Keratinocyte (primary cell): ENCODE results near the gene U2AF1L4. TPM values are rescaled to one million over a fixed set of nuclear protein-coding genes. Genes with fewer than 3 reads are reported as not detected.

Experiments used
- DNase-seq: peaks from one replicate; pipeline ENCODE4 v3.0.0-alpha.2; 2011; ENCODE audit warnings: low read depth, missing footprints, low spot score
- FAIRE-seq: peaks from 2 replicates; lab custom pipeline; 2011; peaks lifted over from hg19 to GRCh38; lab: Jason Lieb, UNC
- H2AFZ ChIP-seq: 2 replicates; pipeline ENCODE4 v1.6.0; 2012; ENCODE audit warnings: low read length, control low read depth, inconsistent platforms; ENCODE audit not compliant: control insufficient read depth
- H3K27ac ChIP-seq: 2 replicates; pipeline ENCODE4 v1.5.1; 2011; ENCODE audit warnings: low read length; ENCODE audit not compliant: control insufficient read depth, insufficient read depth
- H3K27me3 ChIP-seq: 3 replicates; pipeline ENCODE4 v1.6.0; 2011; ENCODE audit warnings: low read length; ENCODE audit not compliant: control insufficient read depth, insufficient read depth; ENCODE audit errors: extremely low read depth
- H3K36me3 ChIP-seq, 2 experiments: 2 replicates in 1 of 2; 3 replicates in 1 of 2; pipeline ENCODE4 v1.5.1; 2011; ENCODE audit warnings: low read length in 2 of 2, mild to moderate bottlenecking in 1 of 2; ENCODE audit not compliant: control insufficient read depth in 2 of 2, insufficient read depth in 2 of 2; ENCODE audit errors: extremely low read depth in 1 of 2
- H3K4me1 ChIP-seq: 3 replicates; pipeline ENCODE4 v1.5.1; 2011; ENCODE audit warnings: low read length; ENCODE audit not compliant: control insufficient read depth, insufficient read depth; ENCODE audit errors: extremely low read depth
- H3K4me2 ChIP-seq: 3 replicates; pipeline ENCODE4 v1.6.0; 2011; ENCODE audit warnings: low read depth, low read length; ENCODE audit not compliant: control insufficient read depth, insufficient read depth; ENCODE audit errors: extremely low read depth
- H3K4me3 ChIP-seq, 3 experiments: fragments of 200-600 bp in 1 of 3; sonication (generic) in 1 of 3; 2 replicates in 2 of 3; 3 replicates in 1 of 3; pipeline ENCODE4 v1.5.1; 2011 to 2016; ENCODE audit warnings: low read length in 3 of 3, mild to moderate bottlenecking in 3 of 3, control low read depth in 2 of 3, inconsistent platforms in 1 of 3, low read depth in 1 of 3, mixed read lengths in 1 of 3, mixed run types in 1 of 3, moderate library complexity in 1 of 3; ENCODE audit not compliant: control insufficient read depth in 2 of 3, insufficient read depth in 2 of 3; ENCODE audit errors: extremely low read depth in 1 of 3
- H3K79me2 ChIP-seq: 2 replicates; pipeline ENCODE4 v1.6.0; 2012; ENCODE audit warnings: low read length; ENCODE audit not compliant: control insufficient read depth, insufficient read depth
- H3K9ac ChIP-seq: 3 replicates; pipeline ENCODE4 v1.6.0; 2011; ENCODE audit warnings: low read length; ENCODE audit not compliant: control insufficient read depth, insufficient read depth; ENCODE audit errors: extremely low read depth
- H3K9me1 ChIP-seq: 3 replicates; pipeline ENCODE4 v1.6.0; 2011; ENCODE audit warnings: low read length; ENCODE audit not compliant: control insufficient read depth, insufficient read depth; ENCODE audit errors: extremely low read depth
- H3K9me3 ChIP-seq: 2 replicates; pipeline ENCODE4 v1.5.1; 2012; ENCODE audit warnings: low read depth, low read length; ENCODE audit not compliant: control insufficient read depth
- H4K20me1 ChIP-seq: 3 replicates; pipeline ENCODE4 v1.6.0; 2011; ENCODE audit warnings: low read length; ENCODE audit not compliant: control insufficient read depth, insufficient read depth; ENCODE audit errors: extremely low read depth
- CTCF ChIP-seq, 3 experiments: IDR thresholded peaks in 1 of 3; conservative IDR thresholded peaks in 1 of 3; optimal IDR thresholded peaks in 1 of 3; 2 replicates in 2 of 3; 3 replicates in 1 of 3; pipeline versions ENCODE3 to v1.5.1; 2011; ENCODE audit warnings: low read length in 3 of 3, mild to moderate bottlenecking in 3 of 3, moderate library complexity in 2 of 3, control low read depth in 1 of 3, inconsistent platforms in 1 of 3; ENCODE audit not compliant: insufficient read depth in 2 of 3; ENCODE audit errors: extremely low read depth in 1 of 3
- EZH2 ChIP-seq: IDR thresholded peaks from one replicate; pipeline ENCODE4 v1.6.1; 2012; ENCODE audit warnings: inconsistent platforms, mild to moderate bottlenecking, low read length, moderate library complexity
- dilution Hi-C: fragments of 300-500 bp; cut with MboI; formaldehyde crosslinking; loops from one replicate; pipeline ENCODE4 v1.7.0; 2020; ENCODE audit warnings: low sequenced_read_pairs; ENCODE audit not compliant: extremely low pct_ligation_motif_present
- polyA plus RNA-seq, 5 experiments: library from polyadenylated mRNA; depleted of rRNA in 3 of 5; stranded (reverse) in 3 of 5; stranded (forward) in 1 of 5; unstranded in 1 of 5; fragments of >200 nt; gene quantifications; 1 replicate in 1 of 5; 2 replicates in 3 of 5; 3 replicates in 1 of 5; pipeline versions ENCODE4 v1.2.1 to v1.2.3, GENCODE V29; 2011 to 2012; ENCODE audit warnings: missing spikeins in 2 of 5, low read depth in 1 of 5, low replicate concordance in 1 of 5

U2AF1L4 gene
- polyA plus RNA-seq, 1 donor (not counting 4 experiments of a cell fraction or from before 2014, with no cell fraction given) = 8.9 TPM

- Histone ChIP-seq H3K27me3 (no peaks in the 10 kb centered on the region), H3K4me2 (no peak overlapping the region), H3K36me3 (peaks cover 42 to 45% of the 10 kb centered on the region in 2 experiments), H3K27ac (no peak overlapping the region), H3K9me1 (no peaks in the 10 kb centered on the region), H3K9me3 (no peaks in the 10 kb centered on the region), H2AFZ (no peak overlapping the region), H3K79me2 (peaks cover 47% of the 10 kb centered on the region), H3K9ac (no peak overlapping the region), H4K20me1 (peaks cover 4% of the 10 kb centered on the region), H3K4me1 (peaks cover 14% of the 10 kb centered on the region), H3K4me3 (no peak overlapping the region)
- DNase-seq = no peak
- dilution Hi-C loops = no loop called here
- TF ChIP-seq CTCF (optimal IDR thresholded peaks at IDR 0.05 in 1 of 3, IDR thresholded peaks at IDR 0.05 in 1 of 3, conservative IDR thresholded peaks at IDR 0.05 in 1 of 3; ENCODE audit: extremely low read depth in 1 of 3, insufficient read depth in 2 of 3, low read length in 3 of 3) (no peak), EZH2 (no peak)
- FAIRE-seq = no peak
Measured at GRCh38 chr19:35721374-35721773, 23.8 kb downstream of the U2AF1L4 start.

GRCh38 chr19:35720648-35721047 lies 24.6 kb downstream of the U2AF1L4 start:
- DNase-seq = no peak
- peaks cover 47% of the 10 kb centered on the region for H3K79me2 ChIP-seq

More at GRCh38 chr19:35720648-35721047, 24.6 kb downstream of the U2AF1L4 start:
- H3K9me1 ChIP-seq = no peaks in the 10 kb centered on the region
- peaks cover 4% of the 10 kb centered on the region for H4K20me1 ChIP-seq
- peaks cover 36 to 38% of the 10 kb centered on the region in 2 experiments for H3K36me3 ChIP-seq
- H2AFZ ChIP-seq = no peak overlapping the region
- dilution Hi-C loops = no loop called here
- no peak overlapping the region for H3K4me3 ChIP-seq
- H3K4me1 ChIP-seq = peaks cover 21% of the 10 kb centered on the region
- no peak overlapping the region for H3K27ac ChIP-seq
- H3K27me3 ChIP-seq = no peaks in the 10 kb centered on the region
- no peaks in the 10 kb centered on the region for H3K9me3 ChIP-seq
- no peak for FAIRE-seq
- H3K4me2 ChIP-seq = no peak overlapping the region
- TF ChIP-seq CTCF (optimal IDR thresholded peaks at IDR 0.05 in 1 of 3, IDR thresholded peaks at IDR 0.05 in 1 of 3, conservative IDR thresholded peaks at IDR 0.05 in 1 of 3; ENCODE audit: extremely low read depth in 1 of 3, insufficient read depth in 2 of 3, low read length in 3 of 3) = no peak
- TF ChIP-seq EZH2 = no peak
- no peak overlapping the region for H3K9ac ChIP-seq
